ENCODE results near the gene CCL5. TPM values are rescaled to one million over a fixed set of nuclear protein-coding genes. Genes with fewer than 3 reads are reported as not detected.

Gene CCL5
- total RNA-seq, 1 experiment from 2014 or later, result 0.17 TPM

DNA sequence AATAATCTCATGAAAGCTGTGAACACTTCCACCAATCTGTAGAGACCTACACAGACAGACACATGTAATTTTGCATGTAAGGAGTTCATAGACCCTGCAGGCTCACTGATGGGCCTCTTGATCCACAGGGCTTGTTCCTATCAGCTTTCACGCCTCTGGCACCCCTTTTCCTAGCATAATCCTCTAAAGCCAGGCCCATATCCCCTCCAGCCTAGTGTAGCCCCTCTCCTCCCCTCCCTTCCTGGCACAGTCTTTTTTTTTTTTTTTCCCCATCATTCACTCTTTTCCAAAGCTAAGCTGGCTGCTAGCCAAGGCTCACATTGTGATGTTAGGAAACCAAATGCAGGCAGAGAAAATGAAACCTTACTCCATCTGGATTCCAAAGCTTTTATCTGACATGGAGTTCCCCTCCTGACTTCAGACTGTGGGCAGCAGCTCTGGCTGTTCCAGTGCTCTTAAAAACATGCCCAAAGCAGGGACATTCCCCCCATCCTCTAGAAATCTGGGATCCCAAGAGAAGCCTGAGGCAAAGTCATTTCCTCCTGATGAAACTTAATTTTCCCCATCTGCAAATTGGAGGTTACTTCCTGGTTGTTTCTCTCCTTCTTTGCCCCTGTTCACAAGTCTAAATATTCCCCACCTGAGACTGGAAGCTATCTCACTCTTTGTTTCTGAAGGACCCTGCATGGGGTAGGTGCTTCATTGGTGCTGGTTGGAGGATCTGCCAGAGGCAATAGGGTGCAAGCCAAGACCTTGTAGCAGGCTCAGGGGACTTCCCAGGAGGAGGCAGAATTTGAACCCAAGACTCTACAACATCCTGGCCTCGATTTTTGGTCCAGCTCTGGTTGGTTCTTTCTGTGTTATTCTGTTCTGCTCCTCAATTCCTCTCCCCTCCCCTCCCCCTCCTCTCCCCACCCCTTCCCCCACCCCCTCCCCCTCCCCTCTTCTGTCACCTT, 9.9 kb upstream of the CCL5 start (continued):
- TF ChIP-seq RORB (CRISPR knock-in tag; IDR thresholded peaks at IDR 0.05) (no peak), ZNF138 (CRISPR knock-in tag; conservative IDR thresholded peaks at IDR 0.05) (no peak), GABPB1 (CRISPR knock-in tag; IDR thresholded peaks at IDR 0.05) (no peak), KAT7 (CRISPR knock-in tag; IDR thresholded peaks at IDR 0.05; ENCODE audit: borderline replicate concordance) (no peak), SMAD4 (CRISPR knock-in tag; IDR thresholded peaks at IDR 0.05) (no peak)
- TF ChIP-seq, protein P1, sequence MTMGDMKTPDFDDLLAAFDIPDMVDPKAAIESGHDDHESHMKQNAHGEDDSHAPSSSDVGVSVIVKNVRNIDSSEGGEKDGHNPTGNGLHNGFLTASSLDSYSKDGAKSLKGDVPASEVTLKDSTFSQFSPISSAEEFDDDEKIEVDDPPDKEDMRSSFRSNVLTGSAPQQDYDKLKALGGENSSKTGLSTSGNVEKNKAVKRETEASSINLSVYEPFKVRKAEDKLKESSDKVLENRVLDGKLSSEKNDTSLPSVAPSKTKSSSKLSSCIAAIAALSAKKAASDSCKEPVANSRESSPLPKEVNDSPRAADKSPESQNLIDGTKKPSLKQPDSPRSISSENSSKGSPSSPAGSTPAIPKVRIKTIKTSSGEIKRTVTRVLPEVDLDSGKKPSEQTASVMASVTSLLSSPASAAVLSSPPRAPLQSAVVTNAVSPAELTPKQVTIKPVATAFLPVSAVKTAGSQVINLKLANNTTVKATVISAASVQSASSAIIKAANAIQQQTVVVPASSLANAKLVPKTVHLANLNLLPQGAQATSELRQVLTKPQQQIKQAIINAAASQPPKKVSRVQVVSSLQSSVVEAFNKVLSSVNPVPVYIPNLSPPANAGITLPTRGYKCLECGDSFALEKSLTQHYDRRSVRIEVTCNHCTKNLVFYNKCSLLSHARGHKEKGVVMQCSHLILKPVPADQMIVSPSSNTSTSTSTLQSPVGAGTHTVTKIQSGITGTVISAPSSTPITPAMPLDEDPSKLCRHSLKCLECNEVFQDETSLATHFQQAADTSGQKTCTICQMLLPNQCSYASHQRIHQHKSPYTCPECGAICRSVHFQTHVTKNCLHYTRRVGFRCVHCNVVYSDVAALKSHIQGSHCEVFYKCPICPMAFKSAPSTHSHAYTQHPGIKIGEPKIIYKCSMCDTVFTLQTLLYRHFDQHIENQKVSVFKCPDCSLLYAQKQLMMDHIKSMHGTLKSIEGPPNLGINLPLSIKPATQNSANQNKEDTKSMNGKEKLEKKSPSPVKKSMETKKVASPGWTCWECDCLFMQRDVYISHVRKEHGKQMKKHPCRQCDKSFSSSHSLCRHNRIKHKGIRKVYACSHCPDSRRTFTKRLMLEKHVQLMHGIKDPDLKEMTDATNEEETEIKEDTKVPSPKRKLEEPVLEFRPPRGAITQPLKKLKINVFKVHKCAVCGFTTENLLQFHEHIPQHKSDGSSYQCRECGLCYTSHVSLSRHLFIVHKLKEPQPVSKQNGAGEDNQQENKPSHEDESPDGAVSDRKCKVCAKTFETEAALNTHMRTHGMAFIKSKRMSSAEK (CRISPR knock-in tag; IDR thresholded peaks at IDR 0.05; ENCODE audit: borderline replicate concordance), result no peak
- TF ChIP-seq, protein P2, sequence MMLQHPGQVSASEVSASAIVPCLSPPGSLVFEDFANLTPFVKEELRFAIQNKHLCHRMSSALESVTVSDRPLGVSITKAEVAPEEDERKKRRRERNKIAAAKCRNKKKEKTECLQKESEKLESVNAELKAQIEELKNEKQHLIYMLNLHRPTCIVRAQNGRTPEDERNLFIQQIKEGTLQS (CRISPR knock-in tag; conservative IDR thresholded peaks at IDR 0.05), result no peak
- TF ChIP-seq, protein P3, sequence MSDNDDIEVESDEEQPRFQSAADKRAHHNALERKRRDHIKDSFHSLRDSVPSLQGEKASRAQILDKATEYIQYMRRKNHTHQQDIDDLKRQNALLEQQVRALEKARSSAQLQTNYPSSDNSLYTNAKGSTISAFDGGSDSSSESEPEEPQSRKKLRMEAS (CRISPR knock-in tag; IDR thresholded peaks at IDR 0.05), result no peak
- TF ChIP-seq, protein P4, sequence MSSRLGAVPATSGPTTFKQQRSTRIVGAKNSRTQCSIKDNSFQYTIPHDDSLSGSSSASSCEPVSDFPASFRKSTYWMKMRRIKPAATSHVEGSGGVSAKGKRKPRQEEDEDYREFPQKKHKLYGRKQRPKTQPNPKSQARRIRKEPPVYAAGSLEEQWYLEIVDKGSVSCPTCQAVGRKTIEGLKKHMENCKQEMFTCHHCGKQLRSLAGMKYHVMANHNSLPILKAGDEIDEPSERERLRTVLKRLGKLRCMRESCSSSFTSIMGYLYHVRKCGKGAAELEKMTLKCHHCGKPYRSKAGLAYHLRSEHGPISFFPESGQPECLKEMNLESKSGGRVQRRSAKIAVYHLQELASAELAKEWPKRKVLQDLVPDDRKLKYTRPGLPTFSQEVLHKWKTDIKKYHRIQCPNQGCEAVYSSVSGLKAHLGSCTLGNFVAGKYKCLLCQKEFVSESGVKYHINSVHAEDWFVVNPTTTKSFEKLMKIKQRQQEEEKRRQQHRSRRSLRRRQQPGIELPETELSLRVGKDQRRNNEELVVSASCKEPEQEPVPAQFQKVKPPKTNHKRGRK (CRISPR knock-in tag; IDR thresholded peaks at IDR 0.05; ENCODE audit: borderline replicate concordance), result no peak
- TF ChIP-seq, protein P5, sequence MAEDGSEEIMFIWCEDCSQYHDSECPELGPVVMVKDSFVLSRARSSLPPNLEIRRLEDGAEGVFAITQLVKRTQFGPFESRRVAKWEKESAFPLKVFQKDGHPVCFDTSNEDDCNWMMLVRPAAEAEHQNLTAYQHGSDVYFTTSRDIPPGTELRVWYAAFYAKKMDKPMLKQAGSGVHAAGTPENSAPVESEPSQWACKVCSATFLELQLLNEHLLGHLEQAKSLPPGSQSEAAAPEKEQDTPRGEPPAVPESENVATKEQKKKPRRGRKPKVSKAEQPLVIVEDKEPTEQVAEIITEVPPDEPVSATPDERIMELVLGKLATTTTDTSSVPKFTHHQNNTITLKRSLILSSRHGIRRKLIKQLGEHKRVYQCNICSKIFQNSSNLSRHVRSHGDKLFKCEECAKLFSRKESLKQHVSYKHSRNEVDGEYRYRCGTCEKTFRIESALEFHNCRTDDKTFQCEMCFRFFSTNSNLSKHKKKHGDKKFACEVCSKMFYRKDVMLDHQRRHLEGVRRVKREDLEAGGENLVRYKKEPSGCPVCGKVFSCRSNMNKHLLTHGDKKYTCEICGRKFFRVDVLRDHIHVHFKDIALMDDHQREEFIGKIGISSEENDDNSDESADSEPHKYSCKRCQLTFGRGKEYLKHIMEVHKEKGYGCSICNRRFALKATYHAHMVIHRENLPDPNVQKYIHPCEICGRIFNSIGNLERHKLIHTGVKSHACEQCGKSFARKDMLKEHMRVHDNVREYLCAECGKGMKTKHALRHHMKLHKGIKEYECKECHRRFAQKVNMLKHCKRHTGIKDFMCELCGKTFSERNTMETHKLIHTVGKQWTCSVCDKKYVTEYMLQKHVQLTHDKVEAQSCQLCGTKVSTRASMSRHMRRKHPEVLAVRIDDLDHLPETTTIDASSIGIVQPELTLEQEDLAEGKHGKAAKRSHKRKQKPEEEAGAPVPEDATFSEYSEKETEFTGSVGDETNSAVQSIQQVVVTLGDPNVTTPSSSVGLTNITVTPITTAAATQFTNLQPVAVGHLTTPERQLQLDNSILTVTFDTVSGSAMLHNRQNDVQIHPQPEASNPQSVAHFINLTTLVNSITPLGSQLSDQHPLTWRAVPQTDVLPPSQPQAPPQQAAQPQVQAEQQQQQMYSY (CRISPR knock-in tag; IDR thresholded peaks at IDR 0.05), result no peak

DNA sequence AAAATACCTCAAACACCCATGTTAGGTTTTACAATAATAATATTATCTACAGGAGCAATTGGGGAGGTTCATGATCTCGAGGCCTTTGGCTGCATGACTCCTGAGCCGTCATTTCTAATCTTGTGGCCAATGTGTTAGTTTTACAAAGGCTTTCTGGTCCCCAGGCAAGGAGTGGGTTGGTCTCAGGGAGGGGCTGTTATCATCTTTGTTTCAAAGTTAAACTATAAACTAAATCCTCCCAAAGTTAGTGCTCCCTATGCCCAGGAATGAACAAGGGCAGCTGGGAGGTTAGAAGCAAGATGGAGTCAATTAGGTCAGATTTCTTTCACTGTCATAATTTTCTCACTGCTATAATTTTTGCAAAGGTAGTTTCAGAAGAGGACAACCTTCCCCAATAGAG, 9.1 kb upstream of the CCL5 start:
- peaks cover 22% of the 10 kb centered on the region for H3K4me1 Mint-ChIP-seq
- POLR2A ChIA-PET, result no interaction called here
- DNase-seq (ENCODE audit: low spot score), result no peak
- H3K9me3 Mint-ChIP-seq, result no peaks in the 10 kb centered on the region
- H3K27ac Mint-ChIP-seq, result no peak overlapping the region
- H3K4me3 Mint-ChIP-seq, result no peak overlapping the region
- H3K27me3 Mint-ChIP-seq (ENCODE audit: low read depth), result no peaks in the 10 kb centered on the region
- no peak for ATAC-seq
- CTCF ChIA-PET, result interaction anchor here (1.9 kb wide), 1 partner anchor 18 kb away, joined by 7 read pairs; no protein-coding TSS in a partner anchor
- H3K36me3 Mint-ChIP-seq, result no peaks in the 10 kb centered on the region
- TF ChIP-seq TP53 (CRISPR knock-in tag; IDR thresholded peaks at IDR 0.05), result no peak

DNA sequence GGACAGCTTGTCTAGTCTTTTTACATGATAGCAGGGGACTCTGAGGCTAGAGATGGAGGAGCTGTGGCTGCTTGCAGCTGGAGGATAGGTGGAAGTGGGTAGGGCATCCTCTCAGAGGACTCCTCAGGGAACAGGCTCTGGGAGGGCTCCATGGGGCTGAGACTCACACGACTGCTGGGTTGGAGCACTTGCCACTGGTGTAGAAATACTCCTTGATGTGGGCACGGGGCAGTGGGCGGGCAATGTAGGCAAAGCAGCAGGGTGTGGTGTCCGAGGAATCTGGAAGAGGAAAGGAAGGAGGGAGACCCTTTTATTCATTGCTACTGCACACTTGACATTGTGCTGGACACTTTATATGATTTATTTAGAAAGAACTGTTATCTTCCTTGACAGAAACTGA, 1.8 kb downstream of the CCL5 start:
- Mint-ChIP-seq H3K4me3 (no peak overlapping the region), H3K36me3 (no peaks in the 10 kb centered on the region), H3K4me1 (peaks cover 9% of the 10 kb centered on the region), H3K27ac (no peak overlapping the region), H3K27me3 (ENCODE audit: low read depth) (no peaks in the 10 kb centered on the region), H3K9me3 (no peaks in the 10 kb centered on the region)
- POLR2A ChIA-PET, result no interaction called here
- DNase-seq (ENCODE audit: low spot score), result no peak
- ATAC-seq, result no peak
- CTCF ChIA-PET, result interaction anchor here (0.7 kb wide), 1 partner anchor 69 kb away, joined by 4 read pairs; no protein-coding TSS in a partner anchor
- TF ChIP-seq ZNF219 (CRISPR knock-in tag; IDR thresholded peaks at IDR 0.05; ENCODE audit: borderline replicate concordance) (no peak), ZBTB21 (CRISPR knock-in tag; IDR thresholded peaks at IDR 0.05; ENCODE audit: borderline replicate concordance) (no peak), ETV6 (CRISPR knock-in tag; IDR thresholded peaks at IDR 0.05) (no peak), ZNF263 (CRISPR knock-in tag; IDR thresholded peaks at IDR 0.05; ENCODE audit: low read depth) (no peak)
- TF ChIP-seq, protein P4 (CRISPR knock-in tag; IDR thresholded peaks at IDR 0.05; ENCODE audit: borderline replicate concordance), result no peak
- TF ChIP-seq, protein P5 (CRISPR knock-in tag; IDR thresholded peaks at IDR 0.05), result no peak
